HEK293 (cell line): Measurements from ENCODE around the gene DDX28.

Source experiments
- BCL11A ChIP-seq: fragments of 450-650 bp; formaldehyde crosslinking; IDR thresholded peaks from 2 replicates; pipeline ENCODE4 v1.5.1; 2016; ENCODE audit warnings: low read depth, missing biosample characterization, missing genetic modification characterization
- BCL11B ChIP-seq: fragments of 450-650 bp; formaldehyde crosslinking; IDR thresholded peaks from 2 replicates; pipeline ENCODE4 v1.5.1; 2016; ENCODE audit warnings: low read depth, missing biosample characterization, missing genetic modification characterization
- GLIS1 ChIP-seq: fragments of 450-650 bp; formaldehyde crosslinking; IDR thresholded peaks from 2 replicates; pipeline ENCODE4 v1.5.1; 2016; ENCODE audit warnings: missing biosample characterization, missing genetic modification characterization
- INSM2 ChIP-seq: fragments of 450-650 bp; formaldehyde crosslinking; IDR thresholded peaks from 2 replicates; pipeline ENCODE4 v1.5.1; 2016; ENCODE audit warnings: missing biosample characterization, missing genetic modification characterization
- ZBTB11 ChIP-seq: fragments of 450-650 bp; formaldehyde crosslinking; conservative IDR thresholded peaks from 2 replicates; pipeline ENCODE4 v1.5.1; 2016; ENCODE audit warnings: low read depth, missing biosample characterization, missing genetic modification characterization
- ZBTB7A ChIP-seq: fragments of 450-650 bp; formaldehyde crosslinking; IDR thresholded peaks from 2 replicates; pipeline ENCODE4 v1.5.1; 2016; ENCODE audit warnings: low read depth, missing biosample characterization, missing genetic modification characterization
- ZNF157 ChIP-seq: fragments of 450-650 bp; formaldehyde crosslinking; IDR thresholded peaks from 2 replicates; pipeline ENCODE4 v1.5.1; 2016; ENCODE audit warnings: missing biosample characterization, missing genetic modification characterization
- ZNF16 ChIP-seq: fragments of 450-650 bp; formaldehyde crosslinking; IDR thresholded peaks from 2 replicates; pipeline ENCODE4 v1.5.1; 2016; ENCODE audit warnings: low read depth, missing biosample characterization, missing genetic modification characterization
- ZNF175 ChIP-seq: fragments of 450-650 bp; formaldehyde crosslinking; IDR thresholded peaks from 2 replicates; pipeline ENCODE4 v1.5.1; 2016; ENCODE audit warnings: missing biosample characterization, missing genetic modification characterization
- ZNF23 ChIP-seq: fragments of 450-650 bp; formaldehyde crosslinking; IDR thresholded peaks from 2 replicates; pipeline ENCODE4 v1.5.1; 2016; ENCODE audit warnings: missing biosample characterization, missing genetic modification characterization, borderline replicate concordance
- ZNF266 ChIP-seq: fragments of 450-650 bp; formaldehyde crosslinking; IDR thresholded peaks from 2 replicates; pipeline ENCODE4 v1.5.1; 2016; ENCODE audit warnings: missing biosample characterization, missing genetic modification characterization, low read depth
- ZNF394 ChIP-seq: fragments of 450-650 bp; formaldehyde crosslinking; IDR thresholded peaks from 2 replicates; pipeline ENCODE4 v1.5.1; 2016; ENCODE audit warnings: missing biosample characterization, missing genetic modification characterization, mild to moderate bottlenecking, moderate library complexity, borderline replicate concordance
- ZNF560 ChIP-seq: fragments of 450-650 bp; formaldehyde crosslinking; IDR thresholded peaks from 2 replicates; pipeline ENCODE4 v1.5.1; 2017; ENCODE audit warnings: missing biosample characterization, missing genetic modification characterization, borderline replicate concordance
- ZNF561 ChIP-seq: fragments of 450-650 bp; IDR thresholded peaks from 2 replicates; pipeline ENCODE4 v1.5.1; 2018; ENCODE audit warnings: missing biosample characterization, missing genetic modification characterization, borderline replicate concordance
- ZNF639 ChIP-seq: fragments of 450-650 bp; formaldehyde crosslinking; IDR thresholded peaks from 2 replicates; pipeline ENCODE4 v1.5.1; 2016; ENCODE audit warnings: missing biosample characterization, missing genetic modification characterization
- ZNF701 ChIP-seq: fragments of 450-650 bp; formaldehyde crosslinking; IDR thresholded peaks from 2 replicates; pipeline ENCODE4 v1.5.1; 2016; ENCODE audit warnings: missing biosample characterization, missing genetic modification characterization
- ZNF747 ChIP-seq: fragments of 450-650 bp; formaldehyde crosslinking; IDR thresholded peaks from 2 replicates; pipeline ENCODE4 v1.5.1; 2016; ENCODE audit warnings: missing biosample characterization, missing genetic modification characterization
- ZNF792 ChIP-seq: fragments of 450-650 bp; formaldehyde crosslinking; IDR thresholded peaks from 2 replicates; pipeline ENCODE4 v1.5.1; 2016; ENCODE audit warnings: missing biosample characterization, missing genetic modification characterization
- TF ChIP-seq, protein P1 (sequence below): fragments of 450-650 bp; formaldehyde crosslinking; IDR thresholded peaks from 2 replicates; pipeline ENCODE4 v1.5.1; 2016; ENCODE audit warnings: missing biosample characterization, missing genetic modification characterization
- TF ChIP-seq, protein P2 (sequence below): fragments of 450-650 bp; formaldehyde crosslinking; conservative IDR thresholded peaks from 2 replicates; pipeline ENCODE4 v1.5.1; 2016; ENCODE audit warnings: low read depth, missing biosample characterization, missing genetic modification characterization
- TF ChIP-seq, protein P3 (sequence below): fragments of 450-650 bp; formaldehyde crosslinking; IDR thresholded peaks from 2 replicates; pipeline ENCODE4 v1.5.1; 2016; ENCODE audit warnings: missing biosample characterization, missing genetic modification characterization, low read depth
- TF ChIP-seq, protein P4 (sequence below): fragments of 450-650 bp; formaldehyde crosslinking; IDR thresholded peaks from 2 replicates; pipeline ENCODE4 v1.5.1; 2016; ENCODE audit warnings: missing biosample characterization, missing genetic modification characterization

DDX28 gene

DNA sequence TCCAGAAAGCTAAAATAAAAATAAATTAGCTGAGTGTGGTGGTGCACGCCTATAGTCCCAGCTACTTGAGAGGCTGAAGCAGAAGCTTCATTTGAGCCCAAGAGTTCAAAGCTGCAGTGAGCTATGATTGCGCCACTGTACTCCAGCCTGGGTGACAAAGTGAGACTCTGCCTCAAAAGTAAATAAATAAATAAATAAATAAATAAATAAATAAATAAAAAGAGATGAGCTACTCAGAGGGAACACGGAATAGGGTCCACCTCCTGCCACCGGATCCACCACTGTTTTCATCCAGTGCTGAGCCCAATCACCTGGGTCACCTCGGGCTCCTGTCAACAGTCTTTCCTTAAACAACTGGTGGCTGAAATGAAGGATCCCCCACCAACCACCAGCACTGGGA is 36.1 kb downstream of the DDX28 start (continued):
- TF ChIP-seq ZBTB11 (tag by site-specific recombination): peak; percentile 68
- no peak for TF ChIP-seq BCL11B (tag by site-specific recombination)
- no peak for TF ChIP-seq BCL11A (tag by site-specific recombination)
- TF ChIP-seq ZNF747 (tag by site-specific recombination): no peak
- TF ChIP-seq ZNF560 (tag by site-specific recombination): peak; percentile 70; the same call in 1 of the 2 replicates
- TF ChIP-seq ZNF639: no peak
- TF ChIP-seq, protein P1, sequence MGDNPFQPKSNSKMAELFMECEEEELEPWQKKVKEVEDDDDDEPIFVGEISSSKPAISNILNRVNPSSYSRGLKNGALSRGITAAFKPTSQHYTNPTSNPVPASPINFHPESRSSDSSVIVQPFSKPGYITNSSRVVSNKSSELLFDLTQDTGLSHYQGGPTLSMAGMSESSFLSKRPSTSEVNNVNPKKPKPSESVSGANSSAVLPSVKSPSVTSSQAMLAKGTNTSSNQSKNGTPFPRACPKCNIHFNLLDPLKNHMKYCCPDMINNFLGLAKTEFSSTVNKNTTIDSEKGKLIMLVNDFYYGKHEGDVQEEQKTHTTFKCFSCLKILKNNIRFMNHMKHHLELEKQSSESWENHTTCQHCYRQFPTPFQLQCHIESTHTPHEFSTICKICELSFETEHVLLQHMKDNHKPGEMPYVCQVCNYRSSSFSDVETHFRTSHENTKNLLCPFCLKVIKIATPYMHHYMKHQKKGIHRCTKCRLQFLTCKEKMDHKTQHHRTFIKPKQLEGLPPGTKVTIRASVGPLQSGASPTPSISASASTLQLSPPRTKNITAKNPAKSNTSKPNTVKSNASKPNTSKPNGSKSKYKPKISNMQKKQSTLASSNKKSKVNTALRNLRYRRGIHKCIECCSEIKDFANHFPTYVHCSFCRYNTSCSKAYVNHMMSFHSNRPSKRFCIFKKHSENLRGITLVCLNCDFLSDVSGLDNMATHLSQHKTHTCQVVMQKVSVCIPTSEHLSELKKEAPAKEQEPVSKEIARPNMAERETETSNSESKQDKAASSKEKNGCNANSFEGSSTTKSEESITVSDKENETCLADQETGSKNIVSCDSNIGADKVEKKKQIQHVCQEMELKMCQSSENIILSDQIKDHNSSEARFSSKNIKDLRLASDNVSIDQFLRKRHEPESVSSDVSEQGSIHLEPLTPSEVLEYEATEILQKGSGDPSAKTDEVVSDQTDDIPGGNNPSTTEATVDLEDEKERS (tag by site-specific recombination): no peak
- no peak for TF ChIP-seq ZBTB7A (tag by site-specific recombination)
- TF ChIP-seq INSM2 (tag by site-specific recombination): no peak
- TF ChIP-seq GLIS1 (tag by site-specific recombination): no peak
- TF ChIP-seq ZNF394 (tag by site-specific recombination): peak; percentile 91
- TF ChIP-seq ZNF266 (tag by site-specific recombination): peak; percentile 67
- TF ChIP-seq ZNF701 (tag by site-specific recombination): no peak
- TF ChIP-seq, protein P2, sequence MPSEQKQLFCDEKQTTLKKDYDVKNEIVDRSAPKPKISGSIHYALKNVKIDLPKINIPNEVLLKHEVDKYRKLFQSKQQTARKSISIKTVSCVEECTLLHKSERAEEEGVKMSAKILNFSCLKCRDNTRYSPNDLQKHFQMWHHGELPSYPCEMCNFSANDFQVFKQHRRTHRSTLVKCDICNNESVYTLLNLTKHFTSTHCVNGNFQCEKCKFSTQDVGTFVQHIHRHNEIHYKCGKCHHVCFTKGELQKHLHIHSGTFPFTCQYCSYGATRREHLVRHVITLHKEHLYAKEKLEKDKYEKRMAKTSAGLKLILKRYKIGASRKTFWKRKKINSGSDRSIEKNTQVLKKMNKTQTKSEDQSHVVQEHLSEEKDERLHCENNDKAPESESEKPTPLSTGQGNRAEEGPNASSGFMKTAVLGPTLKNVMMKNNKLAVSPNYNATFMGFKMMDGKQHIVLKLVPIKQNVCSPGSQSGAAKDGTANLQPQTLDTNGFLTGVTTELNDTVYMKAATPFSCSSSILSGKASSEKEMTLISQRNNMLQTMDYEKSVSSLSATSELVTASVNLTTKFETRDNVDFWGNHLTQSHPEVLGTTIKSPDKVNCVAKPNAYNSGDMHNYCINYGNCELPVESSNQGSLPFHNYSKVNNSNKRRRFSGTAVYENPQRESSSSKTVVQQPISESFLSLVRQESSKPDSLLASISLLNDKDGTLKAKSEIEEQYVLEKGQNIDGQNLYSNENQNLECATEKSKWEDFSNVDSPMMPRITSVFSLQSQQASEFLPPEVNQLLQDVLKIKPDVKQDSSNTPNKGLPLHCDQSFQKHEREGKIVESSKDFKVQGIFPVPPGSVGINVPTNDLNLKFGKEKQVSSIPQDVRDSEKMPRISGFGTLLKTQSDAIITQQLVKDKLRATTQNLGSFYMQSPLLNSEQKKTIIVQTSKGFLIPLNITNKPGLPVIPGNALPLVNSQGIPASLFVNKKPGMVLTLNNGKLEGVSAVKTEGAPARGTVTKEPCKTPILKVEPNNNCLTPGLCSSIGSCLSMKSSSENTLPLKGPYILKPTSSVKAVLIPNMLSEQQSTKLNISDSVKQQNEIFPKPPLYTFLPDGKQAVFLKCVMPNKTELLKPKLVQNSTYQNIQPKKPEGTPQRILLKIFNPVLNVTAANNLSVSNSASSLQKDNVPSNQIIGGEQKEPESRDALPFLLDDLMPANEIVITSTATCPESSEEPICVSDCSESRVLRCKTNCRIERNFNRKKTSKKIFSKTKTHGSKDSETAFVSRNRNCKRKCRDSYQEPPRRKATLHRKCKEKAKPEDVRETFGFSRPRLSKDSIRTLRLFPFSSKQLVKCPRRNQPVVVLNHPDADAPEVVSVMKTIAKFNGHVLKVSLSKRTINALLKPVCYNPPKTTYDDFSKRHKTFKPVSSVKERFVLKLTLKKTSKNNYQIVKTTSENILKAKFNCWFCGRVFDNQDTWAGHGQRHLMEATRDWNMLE: peak; percentile 84
- TF ChIP-seq ZNF157 (tag by site-specific recombination): no peak
- TF ChIP-seq, protein P3, sequence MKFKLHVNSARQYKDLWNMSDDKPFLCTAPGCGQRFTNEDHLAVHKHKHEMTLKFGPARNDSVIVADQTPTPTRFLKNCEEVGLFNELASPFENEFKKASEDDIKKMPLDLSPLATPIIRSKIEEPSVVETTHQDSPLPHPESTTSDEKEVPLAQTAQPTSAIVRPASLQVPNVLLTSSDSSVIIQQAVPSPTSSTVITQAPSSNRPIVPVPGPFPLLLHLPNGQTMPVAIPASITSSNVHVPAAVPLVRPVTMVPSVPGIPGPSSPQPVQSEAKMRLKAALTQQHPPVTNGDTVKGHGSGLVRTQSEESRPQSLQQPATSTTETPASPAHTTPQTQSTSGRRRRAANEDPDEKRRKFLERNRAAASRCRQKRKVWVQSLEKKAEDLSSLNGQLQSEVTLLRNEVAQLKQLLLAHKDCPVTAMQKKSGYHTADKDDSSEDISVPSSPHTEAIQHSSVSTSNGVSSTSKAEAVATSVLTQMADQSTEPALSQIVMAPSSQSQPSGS: no peak
- no peak for TF ChIP-seq ZNF16 (tag by site-specific recombination)
- TF ChIP-seq, protein P4, sequence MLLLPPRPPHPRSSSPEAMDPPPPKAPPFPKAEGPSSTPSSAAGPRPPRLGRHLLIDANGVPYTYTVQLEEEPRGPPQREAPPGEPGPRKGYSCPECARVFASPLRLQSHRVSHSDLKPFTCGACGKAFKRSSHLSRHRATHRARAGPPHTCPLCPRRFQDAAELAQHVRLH (tag by site-specific recombination): no peak
- TF ChIP-seq ZNF175 (tag by site-specific recombination): no peak
- no peak for TF ChIP-seq ZNF792 (tag by site-specific recombination)
- TF ChIP-seq ZNF23 (tag by site-specific recombination): no peak
- no peak for TF ChIP-seq ZNF561
